Effector memory CD8-positive, alpha-beta T cell (primary cell): ENCODE measurements around the gene MS4A6A.
"Not testable (repeated sequence)": the region's sequence is repeated elsewhere in the genome, so short reads cannot be mapped to it uniquely, and the experiment has no call there.

Experiments
- ATAC-seq: fragments of 150-1000 bp; cut with Tn5 transposase; replicated peaks from 2 replicates; pipeline ENCODE4 v1.10.0; 2021; ENCODE audit warnings: mild to moderate bottlenecking, moderate library complexity
- DNase-seq, 3 experiments: peaks; one replicate each; pipeline ENCODE4 v3.0.0; 2021
- H3K27ac Mint-ChIP-seq, 2 donors: one replicate each; pipeline ENCODE4 v1.8.0; 2022; ENCODE audit warnings: mild to moderate bottlenecking in 2 of 2, mixed read lengths in 2 of 2, moderate library complexity in 2 of 2
- H3K27me3 Mint-ChIP-seq, 2 donors: one replicate each; pipeline ENCODE4 v1.8.0; 2022; ENCODE audit warnings: mixed read lengths in 2 of 2
- H3K36me3 Mint-ChIP-seq: one replicate; pipeline ENCODE4 v1.8.0; 2022; ENCODE audit warnings: mild to moderate bottlenecking, moderate library complexity, mixed read lengths; ENCODE audit not compliant: insufficient read depth
- H3K4me1 Mint-ChIP-seq, 2 donors: one replicate each; pipeline ENCODE4 v1.8.0; 2022; ENCODE audit warnings: low read depth in 2 of 2, mixed read lengths in 2 of 2
- H3K4me3 Mint-ChIP-seq, 2 donors: one replicate each; pipeline ENCODE4 v1.8.0; 2022; ENCODE audit warnings: mild to moderate bottlenecking in 2 of 2, mixed read lengths in 2 of 2, moderate library complexity in 2 of 2
- H3K9me3 Mint-ChIP-seq, 2 donors: one replicate each; pipeline ENCODE4 v1.8.0; 2022; ENCODE audit warnings: mixed read lengths in 2 of 2

MS4A6A gene

GRCh38 chr11:60169264-60169915 lies 13.5 kb downstream of the MS4A6A start:
- no peak for ATAC-seq
- no peak for DNase-seq
- Mint-ChIP-seq H3K9me3 (no peaks in the 10 kb centered on the region), H3K27ac (no peak overlapping the region), H3K4me3 (no peak overlapping the region), H3K4me1 (no peaks in the 10 kb centered on the region), H3K36me3 (peaks cover 3% of the 10 kb centered on the region), H3K27me3 (peaks cover 23 to 33% of the 10 kb centered on the region in 2 donors)

GRCh38 chr11:60168306-60168705 lies 14.6 kb downstream of the MS4A6A start:
- H3K27me3 Mint-ChIP-seq = peaks cover 18 to 39% of the 10 kb centered on the region in 2 donors
- no peaks in the 10 kb centered on the region for H3K9me3 Mint-ChIP-seq
- H3K36me3 Mint-ChIP-seq = peaks cover 3% of the 10 kb centered on the region
- H3K4me1 Mint-ChIP-seq = no peaks in the 10 kb centered on the region
- H3K4me3 Mint-ChIP-seq = no peak overlapping the region
- ATAC-seq (no peak), DNase-seq (no peak)
- H3K27ac Mint-ChIP-seq = no peak overlapping the region

- no peak for ATAC-seq
Measured at GRCh38 chr11:60165951-60166350, 16.9 kb downstream of the MS4A6A start.

DNA sequence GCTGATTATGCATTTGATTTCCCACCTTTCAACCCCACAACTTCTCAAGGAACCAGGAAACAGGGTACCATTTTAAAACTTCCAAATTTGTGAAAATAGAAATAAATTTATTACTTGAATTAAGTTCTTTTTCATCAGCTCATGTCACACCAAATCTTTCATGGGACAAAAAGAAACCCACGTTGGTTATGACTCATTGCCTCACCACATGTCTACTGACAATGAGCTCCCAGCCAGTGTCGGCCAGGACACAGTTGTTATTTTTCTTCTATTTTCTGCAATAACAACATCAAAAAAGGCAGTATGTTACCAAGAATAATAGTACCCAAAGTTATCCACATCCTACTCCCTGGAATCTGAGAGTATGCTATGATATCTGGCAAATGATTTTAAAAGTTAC lies 17.3 kb downstream of the MS4A6A start:
- Mint-ChIP-seq H3K27ac (no peak overlapping the region), H3K36me3 (peaks cover 3% of the 10 kb centered on the region), H3K9me3 (no peaks in the 10 kb centered on the region), H3K4me1 (no peaks in the 10 kb centered on the region), H3K4me3 (no peak overlapping the region), H3K27me3 (peaks cover 11 to 23% of the 10 kb centered on the region in 2 donors)
- no peak for ATAC-seq
- DNase-seq = no peak

More at GRCh38 chr11:60165951-60166350, 16.9 kb downstream of the MS4A6A start:
- H3K27ac Mint-ChIP-seq = no peak overlapping the region
- H3K27me3 Mint-ChIP-seq = peaks cover 13 to 24% of the 10 kb centered on the region in 2 donors
- peaks cover 3% of the 10 kb centered on the region for H3K36me3 Mint-ChIP-seq
- no peaks in the 10 kb centered on the region for H3K9me3 Mint-ChIP-seq
- H3K4me3 Mint-ChIP-seq = no peak overlapping the region
- DNase-seq = no peak
- H3K4me1 Mint-ChIP-seq = no peaks in the 10 kb centered on the region

DNA sequence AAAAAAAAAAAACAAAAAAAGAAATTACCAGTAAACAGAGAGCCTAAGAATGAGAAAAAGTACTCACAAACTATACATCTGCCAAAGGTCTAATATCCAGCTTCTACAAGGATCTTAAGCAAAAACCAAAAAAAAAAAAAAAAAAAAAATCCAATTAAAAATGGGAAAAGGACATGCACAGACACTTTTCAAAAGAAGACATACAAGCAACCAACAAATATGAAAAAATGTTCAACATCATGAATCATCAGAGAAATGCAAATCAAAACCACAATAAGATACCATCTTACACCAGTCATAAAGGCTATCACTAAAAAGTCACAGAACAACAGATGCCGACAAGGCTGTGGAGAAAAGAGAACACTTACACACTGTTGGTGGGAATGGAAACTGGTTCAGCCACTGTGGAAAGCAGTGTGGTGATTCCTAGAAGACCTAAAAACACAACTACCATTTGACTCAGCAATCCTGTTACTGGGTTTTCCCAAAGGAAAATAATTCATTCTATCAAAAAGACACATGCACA lies 18.3 kb downstream of the MS4A6A start:
- Mint-ChIP-seq H3K9me3 (no peaks in the 10 kb centered on the region), H3K27ac (no peak overlapping the region), H3K4me1 (no peaks in the 10 kb centered on the region), H3K36me3 (peaks cover 3% of the 10 kb centered on the region), H3K27me3 (peaks cover 12 to 32% of the 10 kb centered on the region in 2 donors), H3K4me3 (no peak overlapping the region)
- ATAC-seq = no peak
- DNase-seq = no peak

- Mint-ChIP-seq H3K9me3 (no peaks in the 10 kb centered on the region), H3K27me3 (peaks cover 10 to 34% of the 10 kb centered on the region in 2 donors), H3K4me3 (no peak overlapping the region), H3K4me1 (no peaks in the 10 kb centered on the region), H3K27ac (no peak overlapping the region), H3K36me3 (no peaks in the 10 kb centered on the region)
- no peak for DNase-seq
- ATAC-seq = no peak
Measured at GRCh38 chr11:60161766-60162165, 21.1 kb downstream of the MS4A6A start.

GRCh38 chr11:60161107-60161506 lies 21.8 kb downstream of the MS4A6A start:
- peaks cover 10 to 34% of the 10 kb centered on the region in 2 donors for H3K27me3 Mint-ChIP-seq
- H3K9me3 Mint-ChIP-seq = no peaks in the 10 kb centered on the region
- no peak overlapping the region for H3K27ac Mint-ChIP-seq
- no peaks in the 10 kb centered on the region for H3K4me1 Mint-ChIP-seq
- ATAC-seq (no peak), DNase-seq (no peak)
- no peak overlapping the region for H3K4me3 Mint-ChIP-seq
- H3K36me3 Mint-ChIP-seq = no peaks in the 10 kb centered on the region

DNA sequence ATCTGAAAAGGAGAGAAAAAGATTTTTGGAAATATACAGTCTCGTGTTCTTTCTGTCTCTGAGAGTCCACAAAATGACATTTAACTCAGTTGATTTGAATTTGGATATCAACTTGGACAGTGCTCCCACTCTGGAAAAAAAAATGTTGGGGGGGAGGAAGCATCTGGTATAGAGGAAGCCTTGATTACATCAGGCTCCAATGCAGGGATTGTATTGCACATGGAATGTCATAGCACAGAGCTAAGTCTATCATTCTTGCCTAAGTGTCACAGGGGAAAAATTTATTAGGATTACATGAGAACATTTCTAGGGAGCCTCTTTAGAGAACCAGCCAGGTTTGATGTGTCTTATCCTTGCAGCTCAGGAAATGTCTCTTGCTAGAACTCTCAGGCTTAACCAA lies 23.0 kb downstream of the MS4A6A start:
- H3K36me3 Mint-ChIP-seq = no peaks in the 10 kb centered on the region
- no peaks in the 10 kb centered on the region for H3K4me1 Mint-ChIP-seq
- H3K27ac Mint-ChIP-seq = no peak overlapping the region
- no peak for ATAC-seq
- no peaks in the 10 kb centered on the region for H3K9me3 Mint-ChIP-seq
- no peak overlapping the region for H3K4me3 Mint-ChIP-seq
- peaks cover 10 to 31% of the 10 kb centered on the region in 2 donors for H3K27me3 Mint-ChIP-seq
- no peak for DNase-seq

DNA sequence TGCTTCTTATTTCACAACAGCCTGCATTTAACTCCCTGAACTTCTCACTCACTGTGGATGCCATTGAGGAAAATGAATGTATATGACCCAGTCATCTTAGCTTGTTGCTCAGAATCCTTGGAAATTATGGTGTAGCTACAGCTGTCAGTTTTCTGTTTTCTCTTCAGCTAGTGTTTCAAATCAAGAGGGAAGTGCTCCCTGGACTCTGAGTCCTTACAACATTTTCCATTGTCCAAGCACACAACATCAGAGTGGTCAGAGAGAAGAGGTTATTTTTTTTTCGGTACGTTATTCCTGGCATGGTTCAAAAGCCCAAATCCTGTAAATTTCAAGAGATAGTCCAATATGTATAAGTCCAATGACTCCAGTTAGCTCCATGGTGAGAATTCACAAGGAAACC lies 23.6 kb downstream of the MS4A6A start:
- H3K9me3 Mint-ChIP-seq = no peaks in the 10 kb centered on the region
- H3K4me1 Mint-ChIP-seq = no peaks in the 10 kb centered on the region
- no peak for ATAC-seq
- no peak overlapping the region for H3K27ac Mint-ChIP-seq
- H3K4me3 Mint-ChIP-seq = no peak overlapping the region
- no peaks in the 10 kb centered on the region for H3K36me3 Mint-ChIP-seq
- DNase-seq = no peak
- H3K27me3 Mint-ChIP-seq = peaks cover 10 to 30% of the 10 kb centered on the region in 2 donors

DNA sequence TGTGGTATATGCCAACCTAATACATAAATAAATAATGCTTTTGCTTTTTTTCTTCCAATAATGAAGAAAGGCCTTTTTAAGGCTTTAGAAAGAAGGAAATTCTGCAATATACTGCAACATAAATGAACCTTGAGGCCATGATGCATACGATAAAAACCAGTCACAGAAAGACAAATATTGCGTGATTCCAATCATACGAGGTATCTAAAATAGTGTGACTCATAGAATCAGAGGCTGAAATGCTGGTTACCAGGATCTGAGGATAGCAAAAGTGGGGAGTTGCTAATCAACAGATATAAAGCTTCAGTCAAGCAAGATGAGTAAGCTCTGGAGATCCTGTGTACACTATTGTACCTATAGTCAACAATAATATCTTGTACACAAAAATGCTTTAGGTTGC lies 24.2 kb downstream of the MS4A6A start:
- Mint-ChIP-seq H3K4me3 (no peak overlapping the region), H3K27ac (no peak overlapping the region), H3K36me3 (no peaks in the 10 kb centered on the region), H3K4me1 (no peaks in the 10 kb centered on the region), H3K27me3 (peaks cover 10 to 25% of the 10 kb centered on the region in 2 donors), H3K9me3 (no peaks in the 10 kb centered on the region)
- no peak for DNase-seq
- ATAC-seq = no peak

DNA sequence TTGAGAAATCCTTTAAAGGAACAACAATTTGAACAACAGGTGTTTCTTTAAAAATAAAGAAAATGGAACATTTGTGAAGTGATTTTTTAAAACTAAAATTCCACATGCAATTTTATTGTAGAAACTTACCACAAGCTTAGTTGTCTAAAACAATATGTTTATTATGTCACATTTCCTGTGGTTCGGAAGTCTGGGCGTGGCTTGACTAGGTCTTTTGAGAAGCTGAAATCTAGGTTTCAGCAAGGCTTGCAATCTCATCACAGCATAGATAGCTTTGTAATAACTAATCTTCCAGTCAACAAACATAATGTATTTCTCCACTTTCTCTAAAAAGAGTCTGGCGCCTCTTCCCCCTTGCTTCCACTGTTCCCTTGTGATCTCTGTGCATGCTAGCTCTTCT lies 27.0 kb downstream of the MS4A6A start:
- no peak for ATAC-seq
- no peaks in the 10 kb centered on the region for H3K9me3 Mint-ChIP-seq
- H3K27ac Mint-ChIP-seq = no peak overlapping the region
- peaks cover 10 to 34% of the 10 kb centered on the region in 2 donors for H3K27me3 Mint-ChIP-seq
- H3K4me1 Mint-ChIP-seq = no peaks in the 10 kb centered on the region
- H3K4me3 Mint-ChIP-seq = no peak overlapping the region
- no peaks in the 10 kb centered on the region for H3K36me3 Mint-ChIP-seq
- DNase-seq = no peak

- H3K27me3 Mint-ChIP-seq = peaks cover 0 to 17% of the 10 kb centered on the region in 2 donors
- not testable (repeated sequence) for DNase-seq, H3K36me3 Mint-ChIP-seq, H3K9me3 Mint-ChIP-seq, ATAC-seq, H3K4me3 Mint-ChIP-seq, H3K4me1 Mint-ChIP-seq, H3K27ac Mint-ChIP-seq
Measured at GRCh38 chr11:60152727-60153126, 30.2 kb downstream of the MS4A6A start.

GRCh38 chr11:60150279-60150678 lies 32.6 kb downstream of the MS4A6A start:
- ATAC-seq = no peak
- no peaks in the 10 kb centered on the region for H3K9me3 Mint-ChIP-seq
- no peaks in the 10 kb centered on the region for H3K36me3 Mint-ChIP-seq
- no peak overlapping the region for H3K27ac Mint-ChIP-seq
- no peak for DNase-seq
- no peak overlapping the region for H3K4me3 Mint-ChIP-seq
- H3K4me1 Mint-ChIP-seq = no peaks in the 10 kb centered on the region
- peaks cover 0 to 11% of the 10 kb centered on the region in 2 donors for H3K27me3 Mint-ChIP-seq

DNA sequence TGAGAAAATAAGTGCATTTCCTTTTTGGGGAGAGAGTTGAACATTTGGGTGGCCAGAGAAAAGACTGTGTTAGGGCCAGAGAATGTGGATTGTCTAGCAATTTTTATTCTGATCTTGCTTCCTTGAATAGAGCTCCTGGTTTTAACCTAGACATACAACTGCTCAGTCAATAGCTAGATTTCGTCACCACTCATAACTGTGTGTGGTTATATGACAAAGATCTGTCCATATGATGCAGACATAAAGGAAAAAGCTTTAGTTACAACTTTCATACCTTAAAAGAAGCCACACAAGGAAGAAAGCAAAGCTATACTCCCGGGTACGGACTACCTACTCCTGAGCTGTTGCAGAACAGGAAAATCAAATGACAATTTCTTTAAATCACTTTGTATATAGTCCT lies 37.2 kb downstream of the MS4A6A start:
- H3K9me3 Mint-ChIP-seq = no peaks in the 10 kb centered on the region
- no peak for ATAC-seq
- H3K4me3 Mint-ChIP-seq = no peak overlapping the region

More for the DNA sequence above, 37.2 kb downstream of the MS4A6A start:
- H3K27me3 Mint-ChIP-seq = no peaks in the 10 kb centered on the region
- H3K4me1 Mint-ChIP-seq = no peaks in the 10 kb centered on the region
- H3K27ac Mint-ChIP-seq = no peak overlapping the region
- no peak for DNase-seq
- no peaks in the 10 kb centered on the region for H3K36me3 Mint-ChIP-seq
